Caco-2 (cell line): ENCODE measurements around the gene KCTD21. TPM values are rescaled to one million over a fixed set of nuclear protein-coding genes. Genes with fewer than 3 reads are reported as not detected.

Source experiments
- BruUV-seq: library from RNA; stranded (reverse); fragments of 400-500 nt; replicated peaks from 2 replicates; lab custom pipeline; 2021; lab: Mats Ljungman, UMichigan
- CTCF ChIA-PET: fragments of 300-600 bp; sonication (Branson Sonifier 250); formaldehyde crosslinking; loops from one replicate; lab custom pipeline; 2022; ENCODE audit warnings: antibody characterized with exemption; lab: Charles Lee
- POLR2A ChIA-PET: fragments of 300-600 bp; sonication (Branson Sonifier 250); formaldehyde crosslinking; loops from one replicate; lab custom pipeline; 2022; ENCODE audit warnings: antibody characterized with exemption; lab: Charles Lee
- DNase-seq, 2 experiments: peaks; one replicate each; pipeline versions ENCODE4 v3.0.0 to v3.0.0-alpha.2; 2020 to 2022
- H3K27me3 ChIP-seq: replicated peaks from 2 replicates; pipeline ENCODE4 v1.6.0; 2011; ENCODE audit warnings: low read length; ENCODE audit not compliant: control insufficient read depth, insufficient read depth
- H3K36me3 ChIP-seq: 2 replicates; pipeline ENCODE4 v1.5.1; 2011; ENCODE audit warnings: low read length; ENCODE audit not compliant: control insufficient read depth, insufficient read depth
- H3K4me1 ChIP-seq: fragments of 250-450 bp; sonication (Bioruptor Pico); 2 replicates; pipeline ENCODE4 v1.5.1; 2020; ENCODE audit warnings: mild to moderate bottlenecking
- H3K4me3 ChIP-seq: 2 replicates; pipeline ENCODE4 v1.5.1; 2011; ENCODE audit warnings: low read depth, mild to moderate bottlenecking, control low read depth, low read length
- H3K9me3 ChIP-seq: fragments of 250-450 bp; sonication (Bioruptor Pico); 2 replicates; pipeline ENCODE4 v1.5.1; 2020; ENCODE audit warnings: mild to moderate bottlenecking, moderate library complexity
- H3K27ac Mint-ChIP-seq: one replicate; pipeline ENCODE4 v1.8.0; 2022; ENCODE audit warnings: mixed read lengths; ENCODE audit not compliant: unreplicated experiment
- H3K27me3 Mint-ChIP-seq: one replicate; pipeline ENCODE4 v1.8.0; 2022; ENCODE audit warnings: mixed read lengths; ENCODE audit not compliant: insufficient read depth, unreplicated experiment
- H3K36me3 Mint-ChIP-seq: one replicate; pipeline ENCODE4 v1.8.0; 2022; ENCODE audit warnings: mild to moderate bottlenecking, mixed read lengths; ENCODE audit not compliant: insufficient read depth, unreplicated experiment
- H3K4me1 Mint-ChIP-seq: one replicate; pipeline ENCODE4 v1.8.0; 2022; ENCODE audit warnings: low read depth, mixed read lengths; ENCODE audit not compliant: unreplicated experiment
- H3K4me3 Mint-ChIP-seq: one replicate; pipeline ENCODE4 v1.8.0; 2022; ENCODE audit warnings: mild to moderate bottlenecking, moderate library complexity, mixed read lengths; ENCODE audit not compliant: unreplicated experiment
- H3K9me3 Mint-ChIP-seq: one replicate; pipeline ENCODE4 v1.8.0; 2022; ENCODE audit warnings: mixed read lengths; ENCODE audit not compliant: unreplicated experiment
- intact Hi-C: fragments of 100-400 bp; cut with micrococcal nuclease; formaldehyde crosslinking; loops from one replicate; pipeline ENCODE4 v1.10.0; 2022; ENCODE audit not compliant: unreplicated experiment
- total RNA-seq: library from RNA; stranded (reverse); gene quantifications from 2 replicates; pipeline ENCODE4 v1.2.3, GENCODE V29; 2022
- TF ChIP-seq, protein P1 (sequence below), 2 experiments: fragments of 200-600 bp in 1 of 2; IDR thresholded peaks; 1 replicate in 1 of 2; 2 replicates in 1 of 2; pipeline versions ENCODE4 v1.5.1 to v1.8.0; 2011 to 2022; ENCODE audit warnings: antibody characterized with exemption in 1 of 2, control low read depth in 1 of 2, inconsistent platforms in 1 of 2, low read depth in 1 of 2, low read length in 1 of 2, mild to moderate bottlenecking in 1 of 2, moderate library complexity in 1 of 2; ENCODE audit not compliant: insufficient read depth in 1 of 2, severe bottlenecking in 1 of 2, unreplicated experiment in 1 of 2

Gene KCTD21
- total RNA-seq, 1 experiment from 2014 or later: 6.4 TPM

- Histone ChIP-seq H3K4me3 (no peak overlapping the region), H3K27me3 (no peaks in the 10 kb centered on the region), H3K4me1 (peaks cover 15% of the 10 kb centered on the region; the same call in 1 of the 2 replicates), H3K9me3 (no peaks in the 10 kb centered on the region), H3K36me3 (no peaks in the 10 kb centered on the region)
- ChIA-PET POLR2A (no interaction called here), CTCF (no interaction called here)
- TF ChIP-seq, protein P1, sequence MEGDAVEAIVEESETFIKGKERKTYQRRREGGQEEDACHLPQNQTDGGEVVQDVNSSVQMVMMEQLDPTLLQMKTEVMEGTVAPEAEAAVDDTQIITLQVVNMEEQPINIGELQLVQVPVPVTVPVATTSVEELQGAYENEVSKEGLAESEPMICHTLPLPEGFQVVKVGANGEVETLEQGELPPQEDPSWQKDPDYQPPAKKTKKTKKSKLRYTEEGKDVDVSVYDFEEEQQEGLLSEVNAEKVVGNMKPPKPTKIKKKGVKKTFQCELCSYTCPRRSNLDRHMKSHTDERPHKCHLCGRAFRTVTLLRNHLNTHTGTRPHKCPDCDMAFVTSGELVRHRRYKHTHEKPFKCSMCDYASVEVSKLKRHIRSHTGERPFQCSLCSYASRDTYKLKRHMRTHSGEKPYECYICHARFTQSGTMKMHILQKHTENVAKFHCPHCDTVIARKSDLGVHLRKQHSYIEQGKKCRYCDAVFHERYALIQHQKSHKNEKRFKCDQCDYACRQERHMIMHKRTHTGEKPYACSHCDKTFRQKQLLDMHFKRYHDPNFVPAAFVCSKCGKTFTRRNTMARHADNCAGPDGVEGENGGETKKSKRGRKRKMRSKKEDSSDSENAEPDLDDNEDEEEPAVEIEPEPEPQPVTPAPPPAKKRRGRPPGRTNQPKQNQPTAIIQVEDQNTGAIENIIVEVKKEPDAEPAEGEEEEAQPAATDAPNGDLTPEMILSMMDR (IDR thresholded peaks at IDR 0.05; ENCODE audit: insufficient read depth in 1 of 2, low read depth in 1 of 2, low read length in 1 of 2, severe bottlenecking in 1 of 2, unreplicated experiment in 1 of 2): no peak
- Mint-ChIP-seq H3K9me3 (no peaks in the 10 kb centered on the region), H3K27me3 (no peaks in the 10 kb centered on the region), H3K4me3 (no peak overlapping the region), H3K4me1 (peaks cover 6% of the 10 kb centered on the region), H3K36me3 (peaks cover 49% of the 10 kb centered on the region), H3K27ac (no peak overlapping the region)
- intact Hi-C loops: no loop called here
- BruUV-seq: no TSS peak
- no peak for DNase-seq
Observed at GRCh38 chr11:78205256-78205655, 16.8 kb upstream of the KCTD21 start.

- Histone ChIP-seq H3K27me3 (no peaks in the 10 kb centered on the region), H3K9me3 (no peaks in the 10 kb centered on the region), H3K4me1 (peaks cover 15% of the 10 kb centered on the region; the same call in 1 of the 2 replicates), H3K36me3 (no peaks in the 10 kb centered on the region), H3K4me3 (no peak overlapping the region)
- Mint-ChIP-seq H3K4me1 (peaks cover 6% of the 10 kb centered on the region), H3K27ac (no peak overlapping the region), H3K9me3 (no peaks in the 10 kb centered on the region), H3K4me3 (no peak overlapping the region), H3K27me3 (no peaks in the 10 kb centered on the region), H3K36me3 (peaks cover 29% of the 10 kb centered on the region)
- ChIA-PET POLR2A (no interaction called here), CTCF (interaction anchor here (0.6 kb wide), 1 partner anchor 15 kb away, joined by 3 read pairs; the partner anchor contains the start of gene KCTD21)
- TF ChIP-seq, protein P1 (IDR thresholded peaks at IDR 0.05; ENCODE audit: insufficient read depth in 1 of 2, low read depth in 1 of 2, low read length in 1 of 2, severe bottlenecking in 1 of 2, unreplicated experiment in 1 of 2): no peak
- intact Hi-C loops: loop anchor here (2.0 kb wide), 1 partner anchor 28 kb away; no protein-coding TSS in a partner anchor
- no TSS peak for BruUV-seq
- DNase-seq: no peak
Observed at GRCh38 chr11:78203184-78203583, 14.8 kb upstream of the KCTD21 start.

GRCh38 chr11:78202733-78203167, 14.3 kb upstream of the KCTD21 start:
- POLR2A ChIA-PET: no interaction called here
- Histone ChIP-seq H3K4me1 (peaks cover 15% of the 10 kb centered on the region; the same call in 1 of the 2 replicates), H3K36me3 (no peaks in the 10 kb centered on the region), H3K4me3 (no peak overlapping the region), H3K9me3 (no peaks in the 10 kb centered on the region), H3K27me3 (no peaks in the 10 kb centered on the region)
- TF ChIP-seq, protein P1 (IDR thresholded peaks at IDR 0.05; ENCODE audit: insufficient read depth in 1 of 2, low read depth in 1 of 2, low read length in 1 of 2, severe bottlenecking in 1 of 2, unreplicated experiment in 1 of 2): no peak
- DNase-seq: peak in 1 of 2 experiments; percentile 38
- intact Hi-C loops: loop anchor here (2.0 kb wide), 1 partner anchor 28 kb away; no protein-coding TSS in a partner anchor
- Mint-ChIP-seq H3K9me3 (no peaks in the 10 kb centered on the region), H3K27me3 (no peaks in the 10 kb centered on the region), H3K27ac (peak overlapping the region; percentile 12), H3K4me1 (peaks cover 6% of the 10 kb centered on the region), H3K36me3 (peaks cover 24% of the 10 kb centered on the region), H3K4me3 (no peak overlapping the region)
- CTCF ChIA-PET: interaction anchor here (0.6 kb wide), 1 partner anchor 14 kb away, joined by 3 read pairs; the partner anchor contains the start of gene KCTD21
- no TSS peak for BruUV-seq
